ENCODE measurements around the gene MITF. TPM values are rescaled to one million over a fixed set of nuclear protein-coding genes. Genes with fewer than 3 reads are reported as not detected.

The MITF gene
- total and polyA plus RNA-seq, 2 of the 4 experiments (the other 2 are of a cell fraction) = 6.5 to 16.7 TPM

DNA sequence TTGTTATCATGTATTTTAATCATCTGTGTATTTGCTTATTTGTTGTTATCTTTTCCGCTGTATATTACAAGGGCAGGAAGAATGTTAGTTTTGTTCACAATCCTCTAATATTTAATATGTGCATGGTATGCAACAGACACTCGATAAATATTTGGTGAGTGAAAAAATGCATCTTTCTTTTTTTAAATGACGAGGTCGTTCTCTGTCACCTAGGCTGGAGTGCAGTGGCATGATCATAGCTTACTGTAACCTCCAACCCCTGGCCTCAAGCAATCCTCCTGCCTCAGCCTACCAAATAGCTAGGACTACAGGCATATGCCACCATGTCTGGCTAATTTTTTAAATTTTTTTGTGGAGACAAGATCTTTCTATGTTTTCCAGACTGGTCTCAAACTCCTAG is 66.2 kb downstream of the MITF start:
- H3K27ac ChIP-seq (ENCODE audit: insufficient read depth, low read length) = no peak overlapping the region
- H3K56ac ChIP-seq (ENCODE audit: extremely low read depth, insufficient read depth, low read length) = no peak overlapping the region
- no peak overlapping the region for H2AFZ ChIP-seq (replicated peaks; ENCODE audit: low read length, poor library complexity)
- H4K20me1 ChIP-seq (ENCODE audit: insufficient read depth, low read length) = no peaks in the 10 kb centered on the region; the same call in 1 of the 2 replicates
- POLR2A ChIA-PET (ENCODE audit: unreplicated experiment) = interaction anchor here (0.6 kb wide), 1 partner anchor 31 kb away, joined by 3 read pairs; no protein-coding TSS in a partner anchor
- peak overlapping the region in 1 of 2 experiments; percentile 32; a peak in 1 of 4 replicates for H4K8ac ChIP-seq (ENCODE audit: low read depth in 2 of 2, low read length in 2 of 2)
- H3K9me1 ChIP-seq (ENCODE audit: insufficient read depth, low read length) = peaks cover 6% of the 10 kb centered on the region; the same call in 1 of the 2 replicates
- no TSS peak for BruUV-seq (replicated peaks)
- H3K36me3 ChIP-seq (ENCODE audit: control insufficient read depth, insufficient read depth, low read length) = no peaks in the 10 kb centered on the region
- H3K14ac ChIP-seq (replicated peaks; ENCODE audit: low read depth, low read length) = peak overlapping the region; percentile 73; the same call in 1 of the 2 replicates
- no peaks in the 10 kb centered on the region for H3K27me3 ChIP-seq (ENCODE audit: control insufficient read depth, insufficient read depth, low read length)
- no peak overlapping the region for H3K4me3 ChIP-seq (ENCODE audit: insufficient read depth, low read depth, low read length)
- no peak overlapping the region for H2BK5ac ChIP-seq (ENCODE audit: low read depth, low read length, poor library complexity, severe bottlenecking)
- no peak for ATAC-seq (ENCODE audit: low read depth)
- peak overlapping the region; percentile 33; the same call in 1 of the 2 replicates for H2AK5ac ChIP-seq (ENCODE audit: low read depth, low read length)
- peak overlapping the region; percentile 56; the same call in 1 of the 2 replicates for H3K4ac ChIP-seq (ENCODE audit: low read depth, low read length)
- TF ChIP-seq RFX5 (IDR thresholded peaks at IDR 0.05; ENCODE audit: low read depth, low read length) (no peak), MXI1 (IDR thresholded peaks at IDR 0.05; ENCODE audit: borderline replicate concordance, low read depth, low read length) (no peak), MAFK (IDR thresholded peaks at IDR 0.05; ENCODE audit: low read depth, low read length) (no peak), BHLHE40 (IDR thresholded peaks at IDR 0.05; ENCODE audit: low read depth, low read length) (no peak)
- TF ChIP-seq, protein P1, sequence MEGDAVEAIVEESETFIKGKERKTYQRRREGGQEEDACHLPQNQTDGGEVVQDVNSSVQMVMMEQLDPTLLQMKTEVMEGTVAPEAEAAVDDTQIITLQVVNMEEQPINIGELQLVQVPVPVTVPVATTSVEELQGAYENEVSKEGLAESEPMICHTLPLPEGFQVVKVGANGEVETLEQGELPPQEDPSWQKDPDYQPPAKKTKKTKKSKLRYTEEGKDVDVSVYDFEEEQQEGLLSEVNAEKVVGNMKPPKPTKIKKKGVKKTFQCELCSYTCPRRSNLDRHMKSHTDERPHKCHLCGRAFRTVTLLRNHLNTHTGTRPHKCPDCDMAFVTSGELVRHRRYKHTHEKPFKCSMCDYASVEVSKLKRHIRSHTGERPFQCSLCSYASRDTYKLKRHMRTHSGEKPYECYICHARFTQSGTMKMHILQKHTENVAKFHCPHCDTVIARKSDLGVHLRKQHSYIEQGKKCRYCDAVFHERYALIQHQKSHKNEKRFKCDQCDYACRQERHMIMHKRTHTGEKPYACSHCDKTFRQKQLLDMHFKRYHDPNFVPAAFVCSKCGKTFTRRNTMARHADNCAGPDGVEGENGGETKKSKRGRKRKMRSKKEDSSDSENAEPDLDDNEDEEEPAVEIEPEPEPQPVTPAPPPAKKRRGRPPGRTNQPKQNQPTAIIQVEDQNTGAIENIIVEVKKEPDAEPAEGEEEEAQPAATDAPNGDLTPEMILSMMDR (conservative IDR thresholded peaks at IDR 0.05; ENCODE audit: low read depth, low read length) = no peak
- TF ChIP-seq, protein P2, sequence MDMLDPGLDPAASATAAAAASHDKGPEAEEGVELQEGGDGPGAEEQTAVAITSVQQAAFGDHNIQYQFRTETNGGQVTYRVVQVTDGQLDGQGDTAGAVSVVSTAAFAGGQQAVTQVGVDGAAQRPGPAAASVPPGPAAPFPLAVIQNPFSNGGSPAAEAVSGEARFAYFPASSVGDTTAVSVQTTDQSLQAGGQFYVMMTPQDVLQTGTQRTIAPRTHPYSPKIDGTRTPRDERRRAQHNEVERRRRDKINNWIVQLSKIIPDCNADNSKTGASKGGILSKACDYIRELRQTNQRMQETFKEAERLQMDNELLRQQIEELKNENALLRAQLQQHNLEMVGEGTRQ (IDR thresholded peaks at IDR 0.05; ENCODE audit: low read depth, low read length) = no peak
- peaks cover 14% of the 10 kb centered on the region for H3K4me1 ChIP-seq (ENCODE audit: control insufficient read depth, insufficient read depth, low read length)
- no CpG with 5 or more reads among the region's 4 CpGs for WGBS, 2 experiments (ENCODE audit: extremely low coverage in 2 of 2, insufficient read length in 1 of 2)
- no peak overlapping the region for H3K9ac ChIP-seq (ENCODE audit: low read depth, low read length)
- peak overlapping the region; percentile 41 for H3K18ac ChIP-seq (ENCODE audit: low read depth, low read length)
- no peak overlapping the region for H2BK15ac ChIP-seq (ENCODE audit: low read depth, low read length)
- no peak overlapping the region for H3K23ac ChIP-seq (ENCODE audit: low read depth, low read length)
- H3K79me1 ChIP-seq (ENCODE audit: low read depth in 1 of 2, low read length in 2 of 2) = peaks cover 21 to 32% of the 10 kb centered on the region in 2 experiments
- no peak overlapping the region for H4K5ac ChIP-seq (ENCODE audit: low read depth, low read length)
- CTCF ChIA-PET = no interaction called here
- peak overlapping the region; percentile 61; the same call in 1 of the 2 replicates for H4K91ac ChIP-seq (ENCODE audit: insufficient read depth, low read depth, low read length)
- intact Hi-C loops (cut with micrococcal nuclease) = loop anchor here (5.0 kb wide), 1 partner anchor 52 kb away; no protein-coding TSS in a partner anchor
- H2AK9ac ChIP-seq (replicated peaks; ENCODE audit: low read depth, low read length, poor library complexity) = no peak overlapping the region
- dilution Hi-C loops (cut with HindIII; ENCODE audit: low sequenced_read_pairs, unreplicated experiment) = no loop called here
- no peaks in the 10 kb centered on the region for H3K9me3 ChIP-seq (ENCODE audit: control insufficient read depth, insufficient read depth, low read length)
- peak overlapping the region; percentile 90 for H2BK20ac ChIP-seq (ENCODE audit: low read depth, low read length)
- H2BK120ac ChIP-seq (ENCODE audit: low read depth, low read length) = peak overlapping the region; percentile 33; the same call in 1 of the 2 replicates
- in situ Hi-C loops (cut with MboI; ENCODE audit: low sequenced_read_pairs) = loop anchor here (10.0 kb wide), 1 partner anchor 139 kb away; no protein-coding TSS in a partner anchor
- no peak for DNase-seq
- H3K4me2 ChIP-seq (ENCODE audit: low read depth, low read length) = no peak overlapping the region

All from IMR-90 (cell line).